Left cardiac atrium (tissue), 4 donors: ENCODE data around the gene TAS2R4. TPM values are rescaled to one million over a fixed set of nuclear protein-coding genes. Genes with fewer than 3 reads are reported as not detected.
"Not testable (repeated sequence)": the region's sequence is repeated elsewhere in the genome, so short reads cannot be mapped to it uniquely, and the experiment has no call there.

Experiments used
- ATAC-seq, 2 donors: fragments of 200-7000 bp; cut with Tn5 transposase; one replicate each; pipeline ENCODE4 v1.9.1; 2020; ENCODE audit warnings: mild to moderate bottlenecking in 2 of 2, moderate library complexity in 2 of 2
- DNase-seq: peaks from one replicate; pipeline ENCODE4 v3.0.0-alpha.2; 2020
- intact Hi-C, 2 donors: fragments of 100-400 bp; cut with DNase I; formaldehyde crosslinking; loops; one replicate each; pipeline versions ENCODE4 v1.14.1 to v1.15.1; 2022 to 2023
- long read RNA-seq: library from polyadenylated mRNA; unstranded; transcript quantifications from one replicate; pipeline ENCODE4 v2.0.0, GENCODE V29; 2021
- total RNA-seq, 2 donors: library from RNA; stranded (reverse); fragmentation: NEBNext Ultra II Directional; extraction: Animal tissue kit (Norgen Biotek cat#: 25700); gene quantifications; one replicate each; pipeline ENCODE4 v1.2.1, GENCODE V29; 2021
- donor health status: DM: no; HTN: yes; CAD: no.
- donor health status: DM: no; HTN: yes; CAD: no; lungs with severe emphysema.
- donor health status: DM: yes; HTN: yes; CAD: no.
- donor health status: Dilated cardiomyopathy.

Gene TAS2R4, protein sequence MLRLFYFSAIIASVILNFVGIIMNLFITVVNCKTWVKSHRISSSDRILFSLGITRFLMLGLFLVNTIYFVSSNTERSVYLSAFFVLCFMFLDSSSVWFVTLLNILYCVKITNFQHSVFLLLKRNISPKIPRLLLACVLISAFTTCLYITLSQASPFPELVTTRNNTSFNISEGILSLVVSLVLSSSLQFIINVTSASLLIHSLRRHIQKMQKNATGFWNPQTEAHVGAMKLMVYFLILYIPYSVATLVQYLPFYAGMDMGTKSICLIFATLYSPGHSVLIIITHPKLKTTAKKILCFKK
- total RNA-seq: under 1 TPM; 0.26 to 0.35 TPM
- long read RNA-seq: 0 reads

DNA sequence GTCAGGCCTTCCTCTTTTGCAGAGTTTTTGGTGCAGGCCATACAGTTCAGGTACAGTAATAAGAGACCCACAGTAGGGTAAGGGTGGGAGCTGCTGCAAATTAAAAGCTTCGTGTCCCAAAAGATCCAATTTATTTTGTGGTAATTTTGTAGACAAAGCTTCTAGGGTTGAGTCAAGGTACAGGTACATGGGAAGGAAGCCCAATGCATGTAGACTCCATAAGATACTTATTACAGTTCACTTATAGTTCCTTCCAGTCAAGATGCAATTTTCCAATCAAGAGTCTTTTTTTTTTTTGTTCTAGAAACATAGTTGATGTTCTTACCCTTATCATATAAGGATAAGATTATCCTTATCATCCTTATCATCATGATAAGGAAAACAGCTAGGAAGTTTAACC lies at the start of gene TAS2R4:
TSS of gene TAS2R4 (plus strand) at position 301 of the 400 bp plus-strand sequence. CDS start 1,815 bp downstream, outside the sequence.
- ATAC-seq (no peak), DNase-seq (no peak)
- intact Hi-C loops: no loop called here

GRCh38 chr7:141729020-141729419 lies 47.5 kb upstream of the TAS2R4 start:
- no peak for DNase-seq
- no peak for ATAC-seq
- intact Hi-C loops: no loop called here

GRCh38 chr7:141731476-141732149 lies 44.9 kb upstream of the TAS2R4 start:
- peak; percentile 19 to 59 for ATAC-seq
- intact Hi-C loops: no loop called here

GRCh38 chr7:141737118-141737835 lies 39.2 kb upstream of the TAS2R4 start:
- intact Hi-C loops: loop anchor here in 1 of 2 donors (5.0 kb wide), 1 partner anchor 80 kb away; no protein-coding TSS in a partner anchor
- ATAC-seq: no peak
- DNase-seq: no peak

More at GRCh38 chr7:141731476-141732149, 44.9 kb upstream of the TAS2R4 start:
- DNase-seq: no peak

GRCh38 chr7:141737836-141738591 lies 38.5 kb upstream of the TAS2R4 start, which contains the start of gene SSBP1:
SSBP1 (plus strand) TSS chr7:141738358; CDS start chr7:141739167, 809 bp downstream.
- DNase-seq (peak; percentile 90), ATAC-seq (peak; percentile 98)
- intact Hi-C loops: loop anchor here in 1 of 2 donors (5.0 kb wide), 1 partner anchor 81 kb away; no protein-coding TSS in a partner anchor

GRCh38 chr7:141738592-141739013 lies 37.9 kb upstream of the TAS2R4 start:
- ATAC-seq (no peak), DNase-seq (no peak)
- intact Hi-C loops: loop anchor here in 1 of 2 donors (5.0 kb wide), 1 partner anchor 81 kb away; no protein-coding TSS in a partner anchor

GRCh38 chr7:141739250-141739649 lies 37.2 kb upstream of the TAS2R4 start:
- DNase-seq (no peak), ATAC-seq (no peak)
- intact Hi-C loops: loop anchor here in 1 of 2 donors (5.0 kb wide), 1 partner anchor 82 kb away; no protein-coding TSS in a partner anchor

DNA sequence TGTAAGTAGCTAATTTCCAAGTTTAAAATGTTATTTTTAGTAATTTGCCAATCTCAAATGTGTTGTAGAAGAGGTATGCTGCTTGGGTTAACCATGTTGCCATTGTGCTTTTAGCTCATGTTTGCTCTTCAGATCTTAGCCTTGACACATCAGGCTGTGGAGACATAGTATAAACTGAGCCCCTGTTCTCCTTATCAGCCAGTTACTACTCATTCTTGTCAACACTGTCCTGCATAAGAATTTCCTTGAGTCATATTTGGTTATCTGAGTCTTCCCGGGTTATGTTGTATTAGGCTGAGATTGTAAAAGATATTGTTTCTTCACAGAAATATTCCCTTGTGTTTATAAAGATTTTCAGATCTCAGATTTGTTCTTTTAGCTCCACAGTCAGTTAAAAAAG lies 34.2 kb upstream of the TAS2R4 start:
- intact Hi-C loops: no loop called here
- DNase-seq: no peak
- ATAC-seq: no peak

DNA sequence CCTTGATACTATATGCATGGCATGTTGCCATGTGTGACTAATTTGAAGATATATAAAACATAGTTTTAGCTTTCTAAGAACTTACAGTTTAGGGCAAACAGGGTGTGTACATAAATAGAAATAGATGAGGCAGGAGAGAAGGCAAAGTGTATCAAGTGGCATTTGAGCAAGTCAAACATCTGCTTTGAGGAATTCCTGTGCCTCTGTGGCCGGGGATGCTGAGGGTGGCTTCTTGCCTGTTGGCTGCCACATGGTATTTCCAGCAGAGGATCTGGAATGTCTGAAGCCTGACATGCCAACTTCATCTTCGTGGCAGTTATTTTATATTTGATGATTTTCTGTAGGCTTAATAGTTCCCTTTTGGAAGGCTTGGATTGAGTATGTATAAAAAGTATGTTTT lies 32.3 kb upstream of the TAS2R4 start:
- intact Hi-C loops: no loop called here
- ATAC-seq (no peak), DNase-seq (no peak)

- no peak for DNase-seq
- intact Hi-C loops: no loop called here
Measured at GRCh38 chr7:141748396-141748795, 28.1 kb upstream of the TAS2R4 start.

DNA sequence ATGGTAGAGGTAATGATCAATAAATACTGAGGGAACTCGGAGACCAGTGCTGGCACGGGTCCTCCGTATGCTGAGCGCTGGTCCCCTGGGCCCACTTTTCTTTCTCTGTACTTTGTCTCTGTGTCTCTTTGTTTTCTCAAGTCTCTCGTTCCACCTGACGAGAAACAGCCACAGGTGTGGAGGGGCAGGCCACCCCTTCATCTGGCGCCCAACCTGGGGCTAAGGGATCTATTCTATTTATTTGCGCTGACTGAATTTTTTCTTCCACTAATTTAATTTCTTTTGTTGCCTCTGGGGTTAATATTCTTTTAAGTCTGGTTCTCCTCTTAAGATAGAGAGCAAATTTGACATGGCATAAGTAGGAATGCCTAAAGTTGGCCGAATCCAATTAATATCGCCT lies 24.6 kb upstream of the TAS2R4 start:
- DNase-seq, ATAC-seq, intact Hi-C loops: not testable (repeated sequence)

More at GRCh38 chr7:141748396-141748795, 28.1 kb upstream of the TAS2R4 start:
- ATAC-seq: no peak

DNA sequence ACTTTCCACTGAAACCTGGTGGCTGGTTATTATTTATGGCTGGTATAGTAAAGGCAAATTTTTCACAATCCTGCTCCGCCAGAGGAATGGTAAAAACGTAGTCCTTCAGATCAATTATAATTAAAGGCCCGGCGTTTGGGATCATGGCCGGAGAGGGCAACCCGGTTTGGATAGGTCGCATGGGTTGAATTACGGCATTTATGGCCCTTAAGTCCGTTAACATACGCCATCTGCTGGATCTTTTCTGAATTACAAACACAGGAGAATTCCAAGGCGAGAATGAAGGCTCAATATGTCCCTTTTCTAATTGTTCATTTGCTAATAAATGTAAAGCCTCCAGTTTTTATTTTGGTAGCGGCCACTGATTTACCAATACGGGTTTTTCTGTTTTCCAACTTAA lies 23.8 kb upstream of the TAS2R4 start:
- no peak for ATAC-seq
- intact Hi-C loops: no loop called here
- no peak for DNase-seq

DNA sequence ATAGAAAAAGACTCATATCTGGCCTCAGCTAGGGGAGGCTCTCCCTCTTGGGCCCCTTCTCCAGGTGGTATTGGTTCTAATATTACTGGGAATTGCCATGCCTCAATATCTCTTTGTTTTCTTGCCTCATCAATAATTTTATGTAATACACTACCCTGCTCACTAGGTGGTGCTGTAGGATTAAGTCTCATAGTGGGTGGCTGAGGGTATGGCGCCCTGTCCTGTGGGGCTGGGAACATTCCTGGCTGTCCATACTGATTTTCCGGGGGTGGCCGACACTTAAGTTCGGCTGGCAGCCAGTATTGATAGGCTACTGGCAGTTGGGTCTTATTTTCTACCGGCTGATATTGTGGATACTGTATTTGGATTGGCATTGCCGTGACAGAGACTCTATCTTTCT lies 21.5 kb upstream of the TAS2R4 start:
- intact Hi-C loops: no loop called here
- DNase-seq: no peak
- ATAC-seq: no peak

DNA sequence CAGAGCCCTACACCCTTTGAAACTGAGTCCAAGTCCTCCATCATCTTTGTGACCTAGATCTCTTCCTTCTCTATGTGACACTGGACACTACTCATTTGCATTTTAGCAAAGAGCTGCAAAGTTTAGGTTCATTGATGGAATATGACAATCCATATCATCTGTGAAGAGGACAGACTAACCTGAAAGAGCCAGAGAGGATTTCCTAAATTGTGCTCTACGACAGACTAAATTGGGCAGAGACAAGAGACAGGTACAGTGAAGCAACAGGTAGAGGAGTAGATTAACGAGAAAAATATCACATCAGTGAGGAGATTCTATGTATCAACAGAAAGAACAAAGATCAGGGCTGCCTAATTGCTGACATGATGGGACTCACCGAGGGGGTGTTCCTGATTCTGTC lies 12.7 kb upstream of the TAS2R4 start, which contains the start of gene TAS2R3:
TSS of gene TAS2R3 (plus strand) at position 301 of the 400 bp plus-strand sequence. CDS start at position 363, 62 bp downstream.
- intact Hi-C loops: no loop called here
- ATAC-seq: no peak
- DNase-seq: no peak

DNA sequence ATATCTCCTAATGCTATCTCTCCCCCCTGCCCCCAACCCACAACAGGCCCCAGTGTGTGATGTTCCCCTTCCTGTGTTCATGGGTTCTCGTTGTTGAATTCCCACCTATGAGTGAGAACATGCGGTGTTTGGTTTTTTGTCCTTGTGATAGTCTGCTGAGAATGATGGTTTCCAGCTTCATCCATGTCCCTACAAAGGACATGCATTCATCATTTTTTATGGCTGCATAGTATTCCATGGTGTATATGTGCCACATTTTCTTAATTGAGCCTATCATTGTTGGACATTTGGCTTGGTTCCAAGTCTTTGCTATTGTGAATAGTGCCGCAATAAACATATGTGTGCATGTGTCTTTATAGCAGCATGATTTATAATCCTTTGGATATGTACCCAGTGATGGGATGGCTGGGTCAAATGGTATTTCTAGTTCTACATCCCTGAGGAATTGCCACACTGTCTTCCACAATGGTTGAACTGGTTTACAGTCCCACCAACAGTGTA lies 6.3 kb upstream of the TAS2R4 start:
- ATAC-seq, DNase-seq, intact Hi-C loops: not testable (repeated sequence)

DNA sequence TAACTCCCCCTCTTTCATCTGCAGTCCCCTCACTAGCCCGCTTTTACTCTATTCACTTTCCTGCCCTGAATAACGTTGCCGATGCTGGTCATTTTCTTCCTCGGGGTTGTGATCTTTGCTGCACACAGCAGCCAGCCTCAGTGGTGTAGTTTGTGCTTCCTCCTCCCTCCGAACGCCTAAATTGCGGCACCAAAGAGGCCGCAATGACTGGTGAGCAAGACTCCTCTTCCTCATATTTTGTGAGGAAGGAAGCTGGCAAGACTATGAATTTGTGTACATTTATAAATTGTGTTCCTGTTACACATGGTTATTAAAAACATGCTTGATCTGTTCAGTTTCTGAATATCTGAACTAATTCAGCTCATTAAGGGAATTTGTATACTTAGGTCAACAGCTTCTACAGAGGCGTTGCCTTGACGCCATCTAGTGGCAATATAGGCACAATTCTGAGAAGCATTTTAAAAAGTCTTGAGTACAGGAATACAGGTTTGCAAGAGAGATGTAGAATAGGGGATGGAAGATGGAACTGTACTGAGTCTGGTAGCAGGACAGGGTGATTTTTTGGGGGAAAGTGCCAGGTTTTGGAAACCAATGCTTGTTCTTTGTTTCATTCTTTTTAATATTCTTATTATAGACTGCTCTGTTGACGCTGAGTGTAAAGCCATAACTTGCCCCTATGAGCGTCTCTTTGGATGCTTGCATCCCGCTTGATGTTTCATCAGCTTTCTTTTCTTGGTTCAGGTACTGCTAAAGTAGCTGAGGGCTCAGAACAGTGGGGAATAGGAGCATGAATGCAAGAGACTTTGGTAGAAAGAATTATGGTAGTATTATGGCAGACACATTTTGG lies 9.5 kb downstream of the TAS2R4 start:
- ATAC-seq (peak; percentile 48 to 57), DNase-seq (no peak)
- intact Hi-C loops: no loop called here

DNA sequence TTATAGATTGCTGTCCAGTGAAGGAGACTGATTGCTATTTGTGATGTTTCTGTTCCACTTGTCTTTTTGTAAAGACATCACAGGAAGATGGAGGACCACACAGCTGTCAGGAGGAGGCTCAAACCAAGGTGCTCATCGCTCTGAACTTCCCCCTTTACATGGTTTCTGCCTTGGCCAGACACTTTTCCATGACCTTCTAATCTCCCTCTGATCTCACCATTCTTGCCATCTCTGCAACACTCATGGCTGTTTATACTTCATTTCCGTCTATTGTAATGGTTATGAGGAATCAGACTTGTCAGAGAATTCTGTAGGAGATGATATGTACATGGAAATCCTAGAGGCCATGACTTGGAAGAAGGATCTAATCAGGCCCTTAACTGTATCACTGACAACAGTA lies 11.8 kb downstream of the TAS2R4 start:
- intact Hi-C loops: no loop called here
- DNase-seq (no peak), ATAC-seq (no peak)

GRCh38 chr7:141789917-141790316 lies 13.4 kb downstream of the TAS2R4 start, which contains the start of gene TAS2R5:
TAS2R5 (plus strand) TSS chr7:141790217; CDS start chr7:141790362, 145 bp downstream.
- ATAC-seq (no peak), DNase-seq (no peak)
- intact Hi-C loops: no loop called here
